DND-41 (cell line): ENCODE data around the gene FAM107B.

ENCODE experiments used
- CTCF ChIP-seq: IDR thresholded peaks from 2 replicates; pipeline ENCODE4 v1.5.1; 2012; ENCODE audit warnings: borderline replicate concordance, low read length, moderate library complexity, mild to moderate bottlenecking; ENCODE audit not compliant: poor library complexity, severe bottlenecking; ENCODE audit errors: extremely low read depth
- EZH2 ChIP-seq: IDR thresholded peaks from 3 replicates; pipeline ENCODE4 v1.6.1; 2012; ENCODE audit warnings: borderline replicate concordance, low read depth, mild to moderate bottlenecking, moderate library complexity, low read length, inconsistent platforms; ENCODE audit not compliant: severe bottlenecking

GRCh38 chr10:14681802-14682201 is 92.9 kb downstream of the FAM107B start:
- TF ChIP-seq CTCF (no peak), EZH2 (no peak)
